Stimulated activated CD4-positive, alpha-beta T cell treated with anti-CD3 and anti-CD28 coated beads, Interleukin-1b, Interleukin-23, amount 100 ng/mL, for 4 hours (primary cell): Measurements from ENCODE around the gene RAC3.
A peak's percentile ranks its signal among the peaks of the same experiment; 100 is the strongest.
"Not testable (repeated sequence)": the region's sequence is repeated elsewhere in the genome, so short reads cannot be mapped to it uniquely, and the experiment has no call there.

Source experiments
- DNase-seq, 2 donors: peaks; one replicate each; pipeline ENCODE4 v3.0.0-alpha.2; 2020; ENCODE audit warnings: low read depth in 2 of 2

The RAC3 gene

DNA sequence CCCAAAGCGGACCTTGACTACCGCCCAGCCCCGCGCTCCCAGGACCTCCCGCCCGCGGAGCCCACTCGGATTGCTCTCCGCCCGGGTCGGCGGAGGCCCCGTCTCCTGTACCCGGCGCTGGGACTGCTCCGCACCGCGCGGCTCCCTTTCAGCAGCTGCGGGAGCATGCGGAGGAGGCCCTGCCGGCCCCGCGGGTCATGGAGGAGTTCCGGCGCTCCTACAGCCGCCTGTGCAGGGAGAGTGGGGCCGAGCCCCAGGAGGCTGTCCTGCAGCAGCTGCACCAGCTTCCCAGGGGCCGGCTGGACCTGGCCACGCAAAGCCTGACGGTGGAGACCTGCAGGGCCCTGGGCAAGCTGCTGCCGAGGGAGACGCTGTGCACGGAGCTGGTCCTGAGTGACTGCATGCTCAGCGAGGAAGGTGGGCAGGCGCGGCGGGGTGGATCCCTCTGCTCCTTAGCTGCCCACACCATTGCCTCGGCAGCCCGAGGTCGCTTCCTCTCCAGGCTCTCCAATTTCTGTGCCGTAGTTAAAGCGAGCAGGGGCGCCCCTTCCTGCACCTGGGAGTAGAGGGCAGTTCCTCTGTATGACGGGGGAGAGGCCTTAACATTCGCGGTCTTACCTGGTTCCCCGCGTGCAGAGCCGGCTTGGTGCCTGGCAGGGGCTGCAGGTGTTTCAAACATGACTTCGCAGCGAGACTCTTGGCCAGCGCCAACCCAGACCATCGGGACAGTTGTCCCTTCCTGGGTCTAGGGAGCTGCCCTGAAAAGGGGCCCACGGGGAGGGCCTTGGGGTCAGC lies 7.8 kb upstream of the RAC3 start:
- no peak for DNase-seq

DNA sequence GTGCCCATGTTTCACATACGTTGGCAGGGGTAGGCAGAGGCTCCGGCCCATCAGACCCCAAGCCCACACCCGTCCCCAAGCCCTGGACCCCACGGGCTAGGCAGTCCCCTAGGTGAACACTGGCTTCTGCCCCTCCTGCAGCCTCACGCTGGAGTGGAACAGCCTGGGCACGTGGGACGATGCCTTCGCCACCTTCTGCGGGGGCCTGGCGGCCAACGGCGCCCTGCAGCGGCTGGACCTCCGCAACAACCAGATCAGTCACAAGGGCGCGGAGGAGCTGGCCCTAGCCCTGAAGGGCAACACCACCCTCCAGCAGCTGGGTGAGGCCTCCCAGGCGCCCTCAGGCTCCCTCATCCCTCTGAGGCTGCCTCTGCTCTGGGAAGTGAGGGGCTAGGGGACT lies 6.6 kb upstream of the RAC3 start:
- no peak for DNase-seq

- DNase-seq = no peak
Measured at GRCh38 chr17:82025401-82026107, 5.9 kb upstream of the RAC3 start.

- DNase-seq = no peak
Measured at GRCh38 chr17:82028246-82028645, 3.2 kb upstream of the RAC3 start.

- DNase-seq = no peak
Measured at GRCh38 chr17:82028966-82029365, 2.5 kb upstream of the RAC3 start.

GRCh38 chr17:82029391-82029790 lies 2.1 kb upstream of the RAC3 start:
- DNase-seq = no peak

- no peak for DNase-seq
Measured at GRCh38 chr17:82029990-82030469, 1.4 kb upstream of the RAC3 start.

DNA sequence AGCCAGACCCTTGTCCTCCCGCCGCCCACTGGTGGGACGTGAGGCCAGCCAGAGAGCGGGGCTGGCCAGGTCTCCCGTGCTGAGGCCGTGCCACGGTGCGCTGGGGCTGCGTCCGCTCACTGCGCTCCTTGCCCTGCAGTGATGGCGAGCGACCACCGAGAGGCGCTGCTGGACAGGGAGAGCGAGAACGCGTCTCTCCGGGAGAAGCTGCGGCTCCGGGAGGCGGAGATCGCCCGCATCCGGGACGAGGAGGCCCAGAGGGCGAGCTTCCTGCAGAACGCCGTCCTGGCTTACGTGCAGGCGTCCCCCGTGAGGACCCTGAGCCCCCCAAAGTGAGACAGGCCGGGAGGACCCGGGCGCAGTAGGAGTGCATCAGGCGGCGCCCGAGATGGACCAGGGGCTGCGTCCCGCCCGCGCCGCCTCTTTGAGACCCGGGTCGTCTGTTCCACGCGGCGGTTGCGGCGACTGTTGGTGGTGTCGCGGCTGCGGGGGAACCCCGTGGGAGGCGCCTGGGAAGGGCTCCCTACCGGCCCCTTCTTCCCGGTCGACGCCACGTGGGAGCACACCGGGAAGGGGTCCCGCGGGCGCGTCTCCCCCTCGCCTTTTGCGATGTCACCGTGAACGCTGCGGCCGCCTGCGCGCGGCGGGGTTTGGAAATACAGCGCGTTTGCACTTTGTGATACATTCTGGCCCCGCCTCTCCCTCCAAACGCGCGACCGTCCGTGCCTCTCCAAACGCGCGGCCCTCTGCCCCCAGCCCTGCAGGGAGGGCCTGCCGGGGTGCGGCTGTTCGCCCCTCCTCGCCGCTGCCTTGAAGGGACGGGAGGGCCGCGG lies 792 bp upstream of the RAC3 start:
- DNase-seq = peak; percentile 72 to 77

DNA sequence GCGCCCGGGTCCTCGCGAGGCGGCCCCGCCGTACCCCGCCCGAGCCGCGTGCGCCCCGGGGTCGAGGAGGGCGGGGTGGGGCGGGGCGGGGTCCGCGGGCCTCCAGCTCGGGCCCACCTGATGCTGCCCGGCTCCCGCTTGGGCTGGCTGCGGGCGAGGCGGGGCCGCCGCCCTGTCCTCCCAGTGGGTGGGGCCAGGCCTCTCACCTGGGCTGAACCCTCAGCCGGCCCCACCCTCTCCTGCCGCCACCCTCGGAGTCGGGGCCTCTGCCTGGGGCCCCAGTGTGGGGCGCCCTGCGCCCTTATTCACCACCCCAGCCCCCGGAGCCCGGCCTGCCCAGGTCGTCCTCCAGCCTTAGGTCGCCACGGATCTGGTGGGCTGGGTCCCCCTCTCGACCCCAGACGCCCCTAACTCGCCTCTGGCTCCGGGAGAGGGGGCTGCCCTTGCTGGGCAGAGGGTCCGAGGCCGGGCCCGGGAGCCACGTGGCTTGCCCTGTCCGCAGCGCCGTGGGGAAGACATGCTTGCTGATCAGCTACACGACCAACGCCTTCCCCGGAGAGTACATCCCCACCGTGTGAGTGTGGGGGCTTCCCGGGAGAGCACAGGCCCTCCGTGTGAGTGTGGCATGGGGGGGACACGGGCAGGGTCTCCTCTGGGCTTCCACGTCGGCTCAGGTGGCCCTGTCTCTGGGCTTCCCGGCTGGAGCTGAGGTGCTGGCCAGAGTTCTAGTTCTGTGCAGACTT lies 578 bp downstream of the RAC3 start:
- no peak for DNase-seq

GRCh38 chr17:82033359-82034085 lies 2.0 kb downstream of the RAC3 start:
- no peak for DNase-seq

DNA sequence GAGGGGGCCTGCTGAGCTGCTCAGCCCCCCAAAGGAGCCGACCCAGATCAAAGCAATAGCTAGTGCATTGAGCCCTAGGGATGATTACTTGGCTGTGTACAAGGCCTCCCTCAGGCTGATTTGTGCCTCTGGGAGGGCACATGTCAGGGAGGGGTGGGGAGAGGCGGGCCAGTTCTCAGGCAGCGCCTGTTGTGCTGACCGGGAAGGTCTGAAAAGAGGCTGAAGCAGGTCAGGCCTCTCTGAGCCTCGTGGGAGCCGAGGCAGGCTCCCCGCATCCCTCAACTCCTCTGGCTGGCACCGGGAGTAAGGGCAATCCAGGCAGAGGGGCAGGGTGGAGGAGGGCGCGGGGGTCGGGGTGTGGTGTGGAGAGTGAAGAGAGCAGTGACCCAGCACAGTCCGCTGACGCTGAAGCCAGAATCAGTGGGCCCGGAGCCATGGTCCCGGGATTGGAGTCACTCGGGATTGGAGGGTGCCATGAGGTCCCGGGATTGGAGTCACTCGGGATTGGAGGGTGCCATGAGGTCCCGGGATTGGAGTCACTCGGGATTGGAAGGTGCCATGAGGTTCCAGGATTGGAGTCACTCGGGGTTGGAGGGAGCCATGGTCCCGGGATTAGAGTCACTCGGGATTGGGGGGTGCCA lies 3.0 kb downstream of the RAC3 start:
- no peak for DNase-seq

GRCh38 chr17:82035488-82035887 lies 4.0 kb downstream of the RAC3 start:
- no peak for DNase-seq

- DNase-seq = no peak
Measured at GRCh38 chr17:82035956-82036633, 4.6 kb downstream of the RAC3 start.

DNA sequence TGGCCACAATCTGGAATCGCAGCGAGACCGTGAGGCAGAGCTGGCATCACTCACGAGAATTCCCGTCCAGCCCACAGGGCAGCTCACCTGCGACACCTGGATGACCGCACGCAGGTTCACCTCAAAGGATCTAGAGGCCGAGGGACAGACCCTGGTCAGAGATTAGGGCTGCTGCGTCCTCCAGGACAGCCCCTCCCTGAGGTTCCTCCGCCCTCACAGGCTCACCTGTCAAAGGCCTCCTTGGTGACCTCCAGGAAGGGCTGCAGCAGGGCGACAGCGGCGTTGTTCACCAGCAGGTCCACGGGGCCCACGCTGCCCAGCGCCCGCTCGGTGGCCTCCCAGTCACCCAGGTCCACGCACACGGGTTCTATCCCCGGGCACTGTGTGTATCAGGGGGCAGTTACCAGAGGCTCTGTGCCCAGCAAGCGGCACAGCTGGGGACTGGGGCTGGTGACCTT lies 5.2 kb downstream of the RAC3 start:
- no peak for DNase-seq

DNA sequence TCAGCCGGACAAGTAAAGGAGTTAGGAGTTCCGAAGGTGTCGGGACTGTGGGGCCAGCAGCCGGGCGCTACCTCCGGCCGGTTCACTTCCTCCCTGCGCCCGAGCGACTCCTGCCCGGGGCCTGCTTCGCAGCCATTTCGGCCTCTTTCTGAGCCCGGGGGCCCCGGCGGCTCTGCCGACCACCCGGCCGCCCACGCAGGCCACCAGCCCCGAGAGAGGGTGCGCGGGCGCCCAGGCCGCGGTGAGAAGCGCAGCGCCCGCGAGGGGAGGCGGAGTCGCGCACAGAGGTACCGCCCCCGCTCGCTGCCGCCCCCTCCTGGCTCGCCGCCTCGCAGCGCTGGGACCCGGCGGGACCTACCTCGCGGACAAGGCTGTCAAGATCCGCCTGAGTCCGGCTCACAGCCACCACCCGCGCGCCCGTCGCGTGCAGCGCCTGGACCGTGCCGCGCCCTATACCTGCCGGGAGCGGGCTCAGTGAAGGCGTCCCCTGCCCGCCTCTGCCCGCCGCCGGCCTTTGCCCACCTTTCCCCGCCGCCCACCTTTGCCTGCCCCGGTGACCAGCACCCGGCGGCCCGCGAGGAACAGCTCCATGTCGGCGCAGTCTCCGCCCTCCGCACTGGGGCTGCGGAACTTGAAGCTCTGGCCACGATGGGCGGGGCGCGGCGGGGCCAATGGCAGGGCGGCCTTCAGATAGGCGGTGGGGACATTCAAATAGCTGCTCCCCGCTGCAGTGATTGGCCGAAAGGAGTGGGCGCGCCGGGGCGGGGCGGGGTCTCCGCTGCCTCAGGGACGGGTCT lies 5.8 kb downstream of the RAC3 start, which contains the start of gene DCXR:
DCXR (minus strand) TSS at position 606 of the 797 bp plus-strand sequence; CDS start at position 591, 15 bp downstream.
- peak; percentile 80 to 92 for DNase-seq

- no peak for DNase-seq
Measured at GRCh38 chr17:82037889-82038195, 6.4 kb downstream of the RAC3 start.

- not testable (repeated sequence) for DNase-seq
Measured at GRCh38 chr17:82038796-82039409, 7.4 kb downstream of the RAC3 start.

DNA sequence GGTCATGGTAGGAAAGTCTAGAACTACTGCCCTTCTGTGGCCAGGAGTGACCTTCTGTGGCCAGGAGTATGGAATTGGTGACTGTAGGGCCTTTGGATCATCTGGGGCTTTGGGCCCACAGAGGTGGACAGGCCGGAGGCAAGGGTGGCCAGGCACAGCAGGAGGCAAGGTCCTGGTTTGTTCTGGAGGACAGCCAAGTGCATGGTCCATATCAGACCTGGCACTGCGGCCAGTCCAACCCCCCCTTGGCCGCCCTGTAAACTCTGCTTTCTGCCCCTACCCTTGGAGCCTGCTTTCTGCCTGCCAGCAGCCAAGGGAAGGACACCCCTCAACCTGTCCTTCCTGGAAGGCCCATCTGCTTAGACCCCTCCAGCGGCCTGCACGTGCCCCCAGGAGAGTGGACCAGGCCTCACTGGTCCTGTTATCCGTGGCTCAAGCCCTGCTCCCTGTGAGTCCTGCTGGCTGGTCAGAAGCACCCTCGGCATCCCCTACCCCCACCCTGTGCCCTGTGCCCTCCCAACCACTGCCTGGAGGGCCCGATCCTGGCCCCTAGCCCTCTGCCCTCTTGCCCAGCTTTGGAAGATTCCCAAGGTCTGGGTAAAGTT lies 8.3 kb downstream of the RAC3 start:
- no peak for DNase-seq
